OCI-LY7 (cell line): ENCODE results near the gene ZNF711.

Source experiments
- EZH2phosphoT487 ChIP-seq: fragments of 200-600 bp; sonication (generic); IDR thresholded peaks from 2 replicates; pipeline ENCODE4 v1.6.1; 2018; ENCODE audit warnings: low read depth, borderline replicate concordance, mild to moderate bottlenecking, mixed run types, antibody characterized with exemption, low read length, moderate library complexity, mixed read lengths
- TF ChIP-seq, protein P1 (sequence below): fragments of 200-600 bp; sonication (generic); conservative IDR thresholded peaks from 2 replicates; pipeline ENCODE4 v1.5.1; 2014; ENCODE audit warnings: mild to moderate bottlenecking, antibody characterized with exemption, low read length, moderate library complexity, mixed read lengths

DNA sequence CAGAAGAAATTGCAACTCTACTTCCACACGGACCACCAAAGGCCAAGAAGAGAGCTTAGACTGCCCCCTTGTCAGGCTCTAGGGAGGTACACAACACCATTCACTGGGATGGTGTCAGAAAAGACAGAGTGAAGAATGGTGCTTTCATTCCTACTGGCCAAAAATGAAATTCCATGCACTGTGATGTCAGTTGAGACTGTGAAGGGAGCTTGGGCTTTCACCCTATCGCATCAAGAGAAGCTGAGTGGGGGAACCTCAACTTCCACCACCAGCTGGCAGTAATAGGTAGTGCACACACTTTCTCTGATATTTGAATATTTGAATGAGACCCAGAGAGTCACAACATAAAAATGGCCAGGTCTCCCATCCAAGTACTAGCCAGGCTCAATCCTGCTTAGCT, 65.9 kb downstream of the ZNF711 start:
- TF ChIP-seq, protein P1, sequence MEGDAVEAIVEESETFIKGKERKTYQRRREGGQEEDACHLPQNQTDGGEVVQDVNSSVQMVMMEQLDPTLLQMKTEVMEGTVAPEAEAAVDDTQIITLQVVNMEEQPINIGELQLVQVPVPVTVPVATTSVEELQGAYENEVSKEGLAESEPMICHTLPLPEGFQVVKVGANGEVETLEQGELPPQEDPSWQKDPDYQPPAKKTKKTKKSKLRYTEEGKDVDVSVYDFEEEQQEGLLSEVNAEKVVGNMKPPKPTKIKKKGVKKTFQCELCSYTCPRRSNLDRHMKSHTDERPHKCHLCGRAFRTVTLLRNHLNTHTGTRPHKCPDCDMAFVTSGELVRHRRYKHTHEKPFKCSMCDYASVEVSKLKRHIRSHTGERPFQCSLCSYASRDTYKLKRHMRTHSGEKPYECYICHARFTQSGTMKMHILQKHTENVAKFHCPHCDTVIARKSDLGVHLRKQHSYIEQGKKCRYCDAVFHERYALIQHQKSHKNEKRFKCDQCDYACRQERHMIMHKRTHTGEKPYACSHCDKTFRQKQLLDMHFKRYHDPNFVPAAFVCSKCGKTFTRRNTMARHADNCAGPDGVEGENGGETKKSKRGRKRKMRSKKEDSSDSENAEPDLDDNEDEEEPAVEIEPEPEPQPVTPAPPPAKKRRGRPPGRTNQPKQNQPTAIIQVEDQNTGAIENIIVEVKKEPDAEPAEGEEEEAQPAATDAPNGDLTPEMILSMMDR: peak; percentile 37
- no peak for TF ChIP-seq EZH2phosphoT487
